ENCODE measurements around the gene LCE1C. TPM values are rescaled to one million over a fixed set of nuclear protein-coding genes. Genes with fewer than 3 reads are reported as not detected.

Gene LCE1C
- total and polyA plus RNA-seq, 2 experiments from 2014 or later = not detected

- Histone ChIP-seq H3K27ac (no peak overlapping the region), H3K36me3 (no peaks in the 10 kb centered on the region), H3K9me3 (ENCODE audit: low read depth) (peaks cover 4% of the 10 kb centered on the region), H3K27me3 (no peaks in the 10 kb centered on the region), H3K4me1 (ENCODE audit: low read depth) (no peaks in the 10 kb centered on the region), H3K4me3 (no peak overlapping the region)
- no peak for DNase-seq (ENCODE audit: low read depth in 1 of 2, low spot score in 1 of 2)
- TF ChIP-seq, protein P1, sequence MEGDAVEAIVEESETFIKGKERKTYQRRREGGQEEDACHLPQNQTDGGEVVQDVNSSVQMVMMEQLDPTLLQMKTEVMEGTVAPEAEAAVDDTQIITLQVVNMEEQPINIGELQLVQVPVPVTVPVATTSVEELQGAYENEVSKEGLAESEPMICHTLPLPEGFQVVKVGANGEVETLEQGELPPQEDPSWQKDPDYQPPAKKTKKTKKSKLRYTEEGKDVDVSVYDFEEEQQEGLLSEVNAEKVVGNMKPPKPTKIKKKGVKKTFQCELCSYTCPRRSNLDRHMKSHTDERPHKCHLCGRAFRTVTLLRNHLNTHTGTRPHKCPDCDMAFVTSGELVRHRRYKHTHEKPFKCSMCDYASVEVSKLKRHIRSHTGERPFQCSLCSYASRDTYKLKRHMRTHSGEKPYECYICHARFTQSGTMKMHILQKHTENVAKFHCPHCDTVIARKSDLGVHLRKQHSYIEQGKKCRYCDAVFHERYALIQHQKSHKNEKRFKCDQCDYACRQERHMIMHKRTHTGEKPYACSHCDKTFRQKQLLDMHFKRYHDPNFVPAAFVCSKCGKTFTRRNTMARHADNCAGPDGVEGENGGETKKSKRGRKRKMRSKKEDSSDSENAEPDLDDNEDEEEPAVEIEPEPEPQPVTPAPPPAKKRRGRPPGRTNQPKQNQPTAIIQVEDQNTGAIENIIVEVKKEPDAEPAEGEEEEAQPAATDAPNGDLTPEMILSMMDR (IDR thresholded peaks at IDR 0.05; ENCODE audit: low read depth, low read length) = no peak
These were observed 30.1 kb downstream of the LCE1C start for GRCh38 chr1:152776361-152776760.

DNA sequence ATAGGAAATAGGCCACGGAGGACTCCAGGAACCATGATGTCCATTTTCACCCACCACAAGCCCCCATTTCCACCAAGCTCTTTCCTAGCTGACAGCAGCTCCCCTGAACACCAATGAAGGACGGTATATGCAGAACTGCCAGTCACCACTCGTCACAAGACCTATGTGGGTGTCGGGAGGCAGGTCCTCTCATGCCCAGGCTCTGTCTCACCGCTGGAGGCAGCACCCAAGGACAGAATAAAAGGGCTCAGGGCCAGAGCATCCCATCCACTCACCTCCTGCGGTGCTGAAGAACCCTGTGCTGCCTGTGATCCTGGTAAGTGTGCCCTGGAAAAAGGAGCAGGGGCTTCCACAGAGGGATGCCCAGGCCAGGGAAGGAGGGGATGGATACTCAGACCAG lies 31.6 kb downstream of the LCE1C start, which contains the start of gene LCE1F:
TSS of gene LCE1F (plus strand) at position 266 of the 400 bp plus-strand sequence. CDS start 1,232 bp downstream, outside the sequence.
- H3K4me1 ChIP-seq (ENCODE audit: low read depth) = no peaks in the 10 kb centered on the region
- H3K27me3 ChIP-seq = no peaks in the 10 kb centered on the region
- no peak within 1 kb of the TSS for H3K4me3 ChIP-seq
- TF ChIP-seq, protein P1 (IDR thresholded peaks at IDR 0.05; ENCODE audit: low read depth, low read length) = no peak
- peaks cover 4% of the 10 kb centered on the region for H3K9me3 ChIP-seq (ENCODE audit: low read depth)
- H3K36me3 ChIP-seq = no peaks in the 10 kb centered on the region
- no peak within 1 kb of the TSS for H3K27ac ChIP-seq
- DNase-seq (ENCODE audit: low read depth in 1 of 2, low spot score in 1 of 2) = no peak

- no peak overlapping the region for H3K4me3 ChIP-seq
These were observed 36.0 kb downstream of the LCE1C start for GRCh38 chr1:152770411-152770810.

GRCh38 chr1:152768847-152769533 lies 37.5 kb downstream of the LCE1C start:
- H3K9me3 ChIP-seq (ENCODE audit: low read depth) = no peaks in the 10 kb centered on the region
- TF ChIP-seq, protein P1 (IDR thresholded peaks at IDR 0.05; ENCODE audit: low read depth, low read length) = no peak
- H3K27me3 ChIP-seq = no peaks in the 10 kb centered on the region
- no peak for DNase-seq (ENCODE audit: low read depth in 1 of 2, low spot score in 1 of 2)
- H3K4me1 ChIP-seq (ENCODE audit: low read depth) = no peaks in the 10 kb centered on the region
- H3K4me3 ChIP-seq = no peak overlapping the region
- H3K36me3 ChIP-seq = no peaks in the 10 kb centered on the region
- H3K27ac ChIP-seq = no peak overlapping the region

More at GRCh38 chr1:152770411-152770810, 36.0 kb downstream of the LCE1C start:
- Histone ChIP-seq H3K36me3 (no peaks in the 10 kb centered on the region), H3K27ac (no peak overlapping the region), H3K4me1 (ENCODE audit: low read depth) (no peaks in the 10 kb centered on the region), H3K27me3 (no peaks in the 10 kb centered on the region), H3K9me3 (ENCODE audit: low read depth) (no peaks in the 10 kb centered on the region)
- TF ChIP-seq, protein P1 (IDR thresholded peaks at IDR 0.05; ENCODE audit: low read depth, low read length) = no peak
- DNase-seq (ENCODE audit: low read depth in 1 of 2, low spot score in 1 of 2) = no peak

GRCh38 chr1:152761609-152762213 lies 44.7 kb downstream of the LCE1C start:
- Histone ChIP-seq H3K4me3 (no peak overlapping the region), H3K4me1 (ENCODE audit: low read depth) (no peaks in the 10 kb centered on the region), H3K36me3 (no peaks in the 10 kb centered on the region), H3K27me3 (no peaks in the 10 kb centered on the region), H3K9me3 (ENCODE audit: low read depth) (no peaks in the 10 kb centered on the region), H3K27ac (no peak overlapping the region)
- no peak for DNase-seq (ENCODE audit: low read depth in 1 of 2, low spot score in 1 of 2)
- TF ChIP-seq, protein P1 (IDR thresholded peaks at IDR 0.05; ENCODE audit: low read depth, low read length) = no peak

Measured in cardiac muscle cell (in vitro differentiated cells and primary cell).